Right lobe of liver (tissue), 6 donors: ENCODE measurements around the gene TSPOAP1. TPM values are rescaled to one million over a fixed set of nuclear protein-coding genes. Genes with fewer than 3 reads are reported as not detected.

Source experiments
- ATAC-seq, 4 donors: fragments of 200-7000 bp; cut with Tn5 transposase; one replicate each; pipeline ENCODE4 v1.9.1; 2020; ENCODE audit warnings: mild to moderate bottlenecking in 4 of 4, moderate library complexity in 4 of 4
- DNase-seq, 3 donors: peaks; one replicate each; pipeline ENCODE4 v3.0.0-alpha.2; 2020
- H3K27ac ChIP-seq, 3 donors: fragments of 200-600 bp; one replicate each; pipeline ENCODE4 v1.8.0; 2022
- H3K27me3 ChIP-seq, 2 donors: fragments of 200-600 bp; one replicate each; pipeline ENCODE4 v1.8.0; 2022
- H3K36me3 ChIP-seq, 4 donors: fragments of 200-600 bp; sonication (generic) in 1 of 4; one replicate each; pipeline versions ENCODE4 v1.5.1 to v1.8.0; 2017 to 2022; ENCODE audit warnings: control low read depth in 1 of 4
- H3K4me1 ChIP-seq, 4 donors: fragments of 200-600 bp; sonication (generic) in 1 of 4; one replicate each; pipeline versions ENCODE4 v1.5.1 to v1.8.0; 2017 to 2022; ENCODE audit warnings: control low read depth in 1 of 4
- H3K4me3 ChIP-seq, 3 donors: fragments of 200-600 bp; one replicate each; pipeline ENCODE4 v1.8.0; 2022
- H3K9me3 ChIP-seq, 4 donors: fragments of 200-600 bp; sonication (generic) in 1 of 4; one replicate each; pipeline versions ENCODE4 v1.5.1 to v1.8.0; 2017 to 2022; ENCODE audit warnings: control low read depth in 1 of 4
- CTCF ChIP-seq, 4 donors: fragments of 200-600 bp in 3 of 4; fragments of 450-650 bp in 1 of 4; IDR thresholded peaks; one replicate each; pipeline versions ENCODE4 v1.5.1 to v1.8.0; 2016 to 2022; ENCODE audit warnings: antibody characterized with exemption in 4 of 4, mild to moderate bottlenecking in 2 of 4
- POLR2A ChIP-seq: fragments of 450-650 bp; IDR thresholded peaks from one replicate; pipeline ENCODE4 v1.6.1; 2017; ENCODE audit warnings: antibody characterized with exemption, mild to moderate bottlenecking
- WGBS: methylation state at CpG from one replicate; pipeline ENCODE4 v1.1.6; 2018; ENCODE audit warnings: low coverage, low lambda C conversion rate; ENCODE audit not compliant: insufficient coverage; ENCODE audit errors: missing lambda C conversion rate; 5-methylcytosine and 5-hydroxymethylcytosine counted together
- intact Hi-C, 2 donors: fragments of 100-400 bp; cut with DNase I; formaldehyde crosslinking; loops; one replicate each; pipeline versions ENCODE4 v1.11.2 to v1.14.1; 2022
- total RNA-seq, 6 experiments: library from RNA; depleted of rRNA in 2 of 6; stranded (reverse); fragments of >200 nt in 2 of 6; fragmentation: NEBNext Ultra II Directional in 3 of 6; extraction: Animal tissue kit (Norgen Biotek cat#: 25700) in 3 of 6; gene quantifications; one replicate each; pipeline versions ENCODE4 v1.1.0 to v1.2.4, GENCODE V29; 2016 to 2023
- donor health status: DM: no; HTN: yes; CAD: no.
- donor health status: DM: no; HTN: no; CAD: no.
- donor health status: DM: no; HTN: no; CAD: no.
- donor health status: DM: no; HTN: yes; CAD: no.
- donor health status: DM: no; HTN: yes; CAD: no.

Gene TSPOAP1
- total RNA-seq, 6 experiments from 2014 or later = 0.87 to 8.3 (median 3.8) TPM

- Histone ChIP-seq H3K9me3 (no peaks in the 10 kb centered on the region), H3K27me3 (no peaks in the 10 kb centered on the region), H3K4me3 (peak overlapping the region; percentile 35 to 77 (median 69)), H3K36me3 (no peaks in the 10 kb centered on the region), H3K27ac (no peak overlapping the region), H3K4me1 (peaks cover 0 to 4% (median 0%) of the 10 kb centered on the region in 4 donors)
- no peak for TF ChIP-seq POLR2A
- no peak for TF ChIP-seq CTCF (IDR thresholded peaks at IDR 0.05)
- 20% methylated on average over 1 of the region's 13 CpGs for whole genome bisulfite sequencing
- DNase-seq (no peak), ATAC-seq (no peak)
- intact Hi-C loops = loop anchor here in 1 of 2 donors (10.0 kb wide), 1 partner anchor 51 kb away; no protein-coding TSS in a partner anchor
Observed at GRCh38 chr17:58324056-58324408, 4.6 kb downstream of the TSPOAP1 start.

DNA sequence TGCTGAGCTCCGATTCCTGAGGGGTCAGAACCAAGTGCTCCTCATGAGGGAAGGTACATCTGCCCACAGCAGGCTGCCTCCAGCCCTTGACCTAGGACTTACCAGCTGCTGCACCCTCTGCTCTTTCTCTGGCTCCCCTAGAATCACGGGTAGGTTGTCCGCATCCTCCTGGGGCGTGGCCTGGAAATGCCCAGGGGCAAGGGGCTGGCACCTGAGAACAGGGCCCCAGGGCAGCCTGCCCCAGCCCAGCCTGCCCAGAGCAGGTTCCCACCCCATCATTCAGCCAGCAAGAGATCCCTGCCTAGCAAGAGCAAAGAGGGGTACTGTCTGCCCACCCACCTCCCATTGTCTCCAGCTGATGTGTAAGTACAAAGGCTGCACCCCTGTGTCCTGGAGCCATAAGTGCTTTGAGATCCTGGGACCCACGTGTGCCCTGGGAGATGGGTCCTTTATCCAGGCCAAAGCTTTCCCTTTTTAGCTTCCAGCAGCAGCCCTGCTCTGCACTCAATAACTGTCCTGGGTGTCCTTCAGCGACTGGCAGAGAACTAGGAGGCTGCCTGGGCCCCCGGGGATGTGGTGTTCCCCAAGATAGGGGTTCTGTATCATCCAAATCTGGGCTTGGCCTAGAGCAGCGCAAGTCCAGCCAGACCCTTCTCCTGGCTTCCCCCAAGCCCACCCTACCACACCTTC lies 5.1 kb downstream of the TSPOAP1 start:
- 80% methylated on average over 1 of the region's 8 CpGs for WGBS
- H3K4me1 ChIP-seq = peaks cover 0 to 4% (median 0%) of the 10 kb centered on the region in 4 donors
- intact Hi-C loops = loop anchor here in 1 of 2 donors (10.0 kb wide), 1 partner anchor 51 kb away; no protein-coding TSS in a partner anchor
- TF ChIP-seq CTCF (IDR thresholded peaks at IDR 0.05) (no peak), POLR2A (no peak)
- ATAC-seq (no peak), DNase-seq (peak in 2 of 3 donors; percentile 7 to 46)
- H3K4me3 ChIP-seq = peak overlapping the region in 2 of 3 donors; percentile 69 to 77
- H3K27ac ChIP-seq = no peak overlapping the region
- no peaks in the 10 kb centered on the region for H3K36me3 ChIP-seq
- no peaks in the 10 kb centered on the region for H3K9me3 ChIP-seq
- no peaks in the 10 kb centered on the region for H3K27me3 ChIP-seq

DNA sequence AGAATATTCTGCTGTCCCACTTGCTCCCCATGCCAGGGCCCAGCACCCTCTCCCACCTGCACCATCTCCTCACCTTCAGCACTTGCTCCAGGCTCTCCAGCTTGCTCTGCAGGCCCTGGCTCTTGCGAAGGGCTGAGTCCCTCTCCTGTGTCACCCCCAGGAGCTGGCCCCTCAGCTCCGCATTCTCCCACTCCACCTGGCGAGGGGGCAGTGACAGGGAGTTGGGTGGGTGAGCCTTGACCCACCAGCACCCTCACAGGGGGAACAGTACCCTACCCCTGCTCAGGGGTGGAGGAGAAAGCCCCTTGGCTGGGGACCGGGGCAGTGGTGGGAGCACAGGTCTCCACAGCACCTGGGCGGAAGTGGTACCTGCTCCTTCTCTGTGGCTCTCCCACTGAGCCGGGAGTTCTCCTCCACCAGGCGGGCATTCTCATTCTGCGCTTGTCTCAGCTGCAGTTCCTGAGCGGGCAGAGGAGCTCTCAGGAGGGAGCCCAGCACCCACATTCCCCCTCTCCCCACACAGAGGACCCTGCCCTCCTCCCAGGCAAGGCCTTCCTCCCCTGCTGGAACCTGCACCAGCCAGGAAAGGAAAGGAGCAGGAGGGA lies 5.9 kb downstream of the TSPOAP1 start:
- ATAC-seq (no peak), DNase-seq (peak in 2 of 3 donors; percentile 15 to 42)
- no peak overlapping the region for H3K27ac ChIP-seq
- no peaks in the 10 kb centered on the region for H3K27me3 ChIP-seq
- TF ChIP-seq CTCF (IDR thresholded peaks at IDR 0.05) (no peak), POLR2A (no peak)
- intact Hi-C loops = loop anchor here in 1 of 2 donors (10.0 kb wide), 1 partner anchor 52 kb away; no protein-coding TSS in a partner anchor
- H3K36me3 ChIP-seq = no peaks in the 10 kb centered on the region
- H3K9me3 ChIP-seq = no peaks in the 10 kb centered on the region
- peaks cover 0 to 4% (median 0%) of the 10 kb centered on the region in 4 donors for H3K4me1 ChIP-seq
- no CpG with 5 or more reads among the region's 9 CpGs for WGBS
- H3K4me3 ChIP-seq = no peak overlapping the region

- intact Hi-C loops = loop anchor here in 1 of 2 donors (10.0 kb wide), 1 partner anchor 53 kb away; no protein-coding TSS in a partner anchor
- H3K27ac ChIP-seq = no peak overlapping the region
- DNase-seq = peak in 2 of 3 donors; percentile 5 to 35
Observed at GRCh38 chr17:58321571-58322525, 6.7 kb downstream of the TSPOAP1 start.

More at GRCh38 chr17:58321571-58322525, 6.7 kb downstream of the TSPOAP1 start:
- Histone ChIP-seq H3K36me3 (no peaks in the 10 kb centered on the region), H3K27me3 (no peaks in the 10 kb centered on the region), H3K4me1 (peaks cover 0 to 4% (median 0%) of the 10 kb centered on the region in 4 donors), H3K4me3 (no peak overlapping the region), H3K9me3 (no peaks in the 10 kb centered on the region)
- no peak for ATAC-seq
- WGBS = 96% methylated on average over 10 of the region's 18 CpGs
- TF ChIP-seq POLR2A = no peak
- no peak for TF ChIP-seq CTCF (IDR thresholded peaks at IDR 0.05)
